SK-N-SH treated with all-trans-retinoic acid at 6 μM for 48 hours (cell line): ENCODE measurements around the gene GPR27.

Experiments
- ATAC-seq: fragments of 200-7000 bp; cut with Tn5 transposase; 3 replicates; pipeline ENCODE4 v1.9.1; 2020; ENCODE audit warnings: mild to moderate bottlenecking, moderate library complexity
- BACH2 ChIP-seq: fragments of 250-450 bp; sonication (Bioruptor Pico); IDR thresholded peaks from 2 replicates; pipeline ENCODE4 v1.9.0; 2021; ENCODE audit warnings: mild to moderate bottlenecking, borderline replicate concordance
- CSDC2 ChIP-seq: fragments of 250-450 bp; sonication (Bioruptor Pico); IDR thresholded peaks from 2 replicates; pipeline ENCODE4 v1.5.0; 2020; ENCODE audit warnings: mild to moderate bottlenecking, moderate library complexity
- GLIS3 ChIP-seq: fragments of 250-450 bp; sonication (Bioruptor Pico); IDR thresholded peaks from 2 replicates; pipeline ENCODE4 v1.5.0; 2020; ENCODE audit warnings: mild to moderate bottlenecking, moderate library complexity
- ISL1 ChIP-seq: fragments of 250-450 bp; sonication (Bioruptor Pico); IDR thresholded peaks from 2 replicates; pipeline ENCODE4 v2.1.2; 2022; ENCODE audit warnings: mild to moderate bottlenecking, moderate library complexity
- OSR1 ChIP-seq: fragments of 250-450 bp; sonication (Bioruptor Pico); IDR thresholded peaks from 2 replicates; pipeline ENCODE4 v1.8.0; 2022; ENCODE audit warnings: moderate library complexity, mild to moderate bottlenecking, inconsistent platforms
- RARB ChIP-seq: fragments of 250-450 bp; sonication (Bioruptor Pico); IDR thresholded peaks from 2 replicates; pipeline ENCODE4 v1.8.0; 2021; ENCODE audit warnings: mild to moderate bottlenecking, moderate library complexity
- TCF4 ChIP-seq: fragments of 250-450 bp; sonication (Bioruptor Pico); IDR thresholded peaks from 2 replicates; pipeline ENCODE4 v1.8.0; 2021; ENCODE audit warnings: mild to moderate bottlenecking, moderate library complexity, borderline replicate concordance
- TOX ChIP-seq: fragments of 250-450 bp; sonication (Bioruptor Pico); IDR thresholded peaks from 2 replicates; pipeline ENCODE4 v1.8.0; 2021; ENCODE audit warnings: mild to moderate bottlenecking, moderate library complexity, borderline replicate concordance
- ZC3H10 ChIP-seq: fragments of 250-450 bp; sonication (Bioruptor Pico); IDR thresholded peaks from 2 replicates; pipeline ENCODE4 v1.5.1; 2021; ENCODE audit warnings: mild to moderate bottlenecking, moderate library complexity
- ZFP3 ChIP-seq: fragments of 250-450 bp; sonication (Bioruptor Pico); IDR thresholded peaks from 2 replicates; pipeline ENCODE4 v1.5.0; 2020; ENCODE audit warnings: mild to moderate bottlenecking, moderate library complexity
- ZFP30 ChIP-seq: fragments of 450-650 bp; formaldehyde crosslinking; IDR thresholded peaks from 2 replicates; pipeline ENCODE4 v1.5.0; 2022; ENCODE audit warnings: mild to moderate bottlenecking, moderate library complexity
- ZNF565 ChIP-seq: fragments of 450-650 bp; formaldehyde crosslinking; conservative IDR thresholded peaks from 2 replicates; pipeline ENCODE4 v1.5.0; 2020; ENCODE audit warnings: low read depth, mild to moderate bottlenecking, moderate library complexity
- ZNF70 ChIP-seq: fragments of 450-650 bp; formaldehyde crosslinking; IDR thresholded peaks from 2 replicates; pipeline ENCODE4 v1.5.0; 2020; ENCODE audit warnings: mild to moderate bottlenecking, moderate library complexity
- ZNF8 ChIP-seq: fragments of 450-650 bp; formaldehyde crosslinking; IDR thresholded peaks from 2 replicates; pipeline ENCODE4 v1.5.0; 2020; ENCODE audit warnings: mild to moderate bottlenecking, moderate library complexity
- TF ChIP-seq, protein P1 (sequence below): fragments of 250-450 bp; sonication (Bioruptor Pico); IDR thresholded peaks from 2 replicates; pipeline ENCODE4 v1.5.1; 2020; ENCODE audit warnings: low read depth, mild to moderate bottlenecking, moderate library complexity
- TF ChIP-seq, protein P2 (sequence below): fragments of 250-450 bp; sonication (Bioruptor Pico); IDR thresholded peaks from 2 replicates; pipeline ENCODE4 v1.8.0; 2020; ENCODE audit warnings: mild to moderate bottlenecking, moderate library complexity, borderline replicate concordance
- TF ChIP-seq, protein P3 (sequence below): fragments of 250-450 bp; sonication (Bioruptor Pico); IDR thresholded peaks from 2 replicates; pipeline ENCODE4 v1.5.0; 2020; ENCODE audit warnings: mild to moderate bottlenecking, moderate library complexity
- TF ChIP-seq, protein P4 (sequence below): fragments of 250-450 bp; sonication (Bioruptor Pico); IDR thresholded peaks from 2 replicates; pipeline ENCODE4 v1.8.0; 2021; ENCODE audit warnings: low read depth, mild to moderate bottlenecking, moderate library complexity, borderline replicate concordance
- TF ChIP-seq, protein P5 (sequence below): fragments of 250-450 bp; sonication (Bioruptor Pico); IDR thresholded peaks from 2 replicates; pipeline ENCODE4 v1.5.1; 2021; ENCODE audit warnings: mild to moderate bottlenecking, moderate library complexity

The GPR27 gene

DNA sequence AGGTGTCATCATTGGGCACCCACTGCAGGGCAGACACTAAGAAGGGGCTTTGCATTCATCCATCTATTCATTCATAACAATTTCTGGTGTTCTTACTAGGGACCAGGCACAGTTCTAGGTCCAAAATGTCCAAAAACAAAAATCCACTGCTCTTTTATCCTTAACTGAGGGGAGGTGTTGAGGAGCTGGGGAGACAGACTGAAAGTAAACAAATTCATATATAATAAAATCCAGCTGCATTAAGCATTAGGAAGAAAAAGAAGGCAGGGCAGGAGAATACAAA lies 29.5 kb upstream of the GPR27 start:
- no peak for ATAC-seq
- TF ChIP-seq, protein P1, sequence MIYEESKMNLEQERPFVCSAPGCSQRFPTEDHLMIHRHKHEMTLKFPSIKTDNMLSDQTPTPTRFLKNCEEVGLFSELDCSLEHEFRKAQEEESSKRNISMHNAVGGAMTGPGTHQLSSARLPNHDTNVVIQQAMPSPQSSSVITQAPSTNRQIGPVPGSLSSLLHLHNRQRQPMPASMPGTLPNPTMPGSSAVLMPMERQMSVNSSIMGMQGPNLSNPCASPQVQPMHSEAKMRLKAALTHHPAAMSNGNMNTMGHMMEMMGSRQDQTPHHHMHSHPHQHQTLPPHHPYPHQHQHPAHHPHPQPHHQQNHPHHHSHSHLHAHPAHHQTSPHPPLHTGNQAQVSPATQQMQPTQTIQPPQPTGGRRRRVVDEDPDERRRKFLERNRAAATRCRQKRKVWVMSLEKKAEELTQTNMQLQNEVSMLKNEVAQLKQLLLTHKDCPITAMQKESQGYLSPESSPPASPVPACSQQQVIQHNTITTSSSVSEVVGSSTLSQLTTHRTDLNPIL (CRISPR knock-in tag): no peak
- no peak for TF ChIP-seq TOX
- TF ChIP-seq ISL1 (CRISPR knock-in tag): no peak
- no peak for TF ChIP-seq ZFP3 (CRISPR knock-in tag)
- TF ChIP-seq, protein P2, sequence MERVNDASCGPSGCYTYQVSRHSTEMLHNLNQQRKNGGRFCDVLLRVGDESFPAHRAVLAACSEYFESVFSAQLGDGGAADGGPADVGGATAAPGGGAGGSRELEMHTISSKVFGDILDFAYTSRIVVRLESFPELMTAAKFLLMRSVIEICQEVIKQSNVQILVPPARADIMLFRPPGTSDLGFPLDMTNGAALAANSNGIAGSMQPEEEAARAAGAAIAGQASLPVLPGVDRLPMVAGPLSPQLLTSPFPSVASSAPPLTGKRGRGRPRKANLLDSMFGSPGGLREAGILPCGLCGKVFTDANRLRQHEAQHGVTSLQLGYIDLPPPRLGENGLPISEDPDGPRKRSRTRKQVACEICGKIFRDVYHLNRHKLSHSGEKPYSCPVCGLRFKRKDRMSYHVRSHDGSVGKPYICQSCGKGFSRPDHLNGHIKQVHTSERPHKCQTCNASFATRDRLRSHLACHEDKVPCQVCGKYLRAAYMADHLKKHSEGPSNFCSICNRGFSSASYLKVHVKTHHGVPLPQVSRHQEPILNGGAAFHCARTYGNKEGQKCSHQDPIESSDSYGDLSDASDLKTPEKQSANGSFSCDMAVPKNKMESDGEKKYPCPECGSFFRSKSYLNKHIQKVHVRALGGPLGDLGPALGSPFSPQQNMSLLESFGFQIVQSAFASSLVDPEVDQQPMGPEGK (CRISPR knock-in tag): no peak
- TF ChIP-seq OSR1 (CRISPR knock-in tag): no peak
- TF ChIP-seq BACH2 (CRISPR knock-in tag): no peak
- TF ChIP-seq, protein P3, sequence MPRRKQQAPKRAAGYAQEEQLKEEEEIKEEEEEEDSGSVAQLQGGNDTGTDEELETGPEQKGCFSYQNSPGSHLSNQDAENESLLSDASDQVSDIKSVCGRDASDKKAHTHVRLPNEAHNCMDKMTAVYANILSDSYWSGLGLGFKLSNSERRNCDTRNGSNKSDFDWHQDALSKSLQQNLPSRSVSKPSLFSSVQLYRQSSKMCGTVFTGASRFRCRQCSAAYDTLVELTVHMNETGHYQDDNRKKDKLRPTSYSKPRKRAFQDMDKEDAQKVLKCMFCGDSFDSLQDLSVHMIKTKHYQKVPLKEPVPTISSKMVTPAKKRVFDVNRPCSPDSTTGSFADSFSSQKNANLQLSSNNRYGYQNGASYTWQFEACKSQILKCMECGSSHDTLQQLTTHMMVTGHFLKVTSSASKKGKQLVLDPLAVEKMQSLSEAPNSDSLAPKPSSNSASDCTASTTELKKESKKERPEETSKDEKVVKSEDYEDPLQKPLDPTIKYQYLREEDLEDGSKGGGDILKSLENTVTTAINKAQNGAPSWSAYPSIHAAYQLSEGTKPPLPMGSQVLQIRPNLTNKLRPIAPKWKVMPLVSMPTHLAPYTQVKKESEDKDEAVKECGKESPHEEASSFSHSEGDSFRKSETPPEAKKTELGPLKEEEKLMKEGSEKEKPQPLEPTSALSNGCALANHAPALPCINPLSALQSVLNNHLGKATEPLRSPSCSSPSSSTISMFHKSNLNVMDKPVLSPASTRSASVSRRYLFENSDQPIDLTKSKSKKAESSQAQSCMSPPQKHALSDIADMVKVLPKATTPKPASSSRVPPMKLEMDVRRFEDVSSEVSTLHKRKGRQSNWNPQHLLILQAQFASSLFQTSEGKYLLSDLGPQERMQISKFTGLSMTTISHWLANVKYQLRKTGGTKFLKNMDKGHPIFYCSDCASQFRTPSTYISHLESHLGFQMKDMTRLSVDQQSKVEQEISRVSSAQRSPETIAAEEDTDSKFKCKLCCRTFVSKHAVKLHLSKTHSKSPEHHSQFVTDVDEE (CRISPR knock-in tag): no peak
- no peak for TF ChIP-seq ZNF8 (CRISPR knock-in tag)
- no peak for TF ChIP-seq TCF4
- TF ChIP-seq, all 23 proteins: peak for 0

DNA sequence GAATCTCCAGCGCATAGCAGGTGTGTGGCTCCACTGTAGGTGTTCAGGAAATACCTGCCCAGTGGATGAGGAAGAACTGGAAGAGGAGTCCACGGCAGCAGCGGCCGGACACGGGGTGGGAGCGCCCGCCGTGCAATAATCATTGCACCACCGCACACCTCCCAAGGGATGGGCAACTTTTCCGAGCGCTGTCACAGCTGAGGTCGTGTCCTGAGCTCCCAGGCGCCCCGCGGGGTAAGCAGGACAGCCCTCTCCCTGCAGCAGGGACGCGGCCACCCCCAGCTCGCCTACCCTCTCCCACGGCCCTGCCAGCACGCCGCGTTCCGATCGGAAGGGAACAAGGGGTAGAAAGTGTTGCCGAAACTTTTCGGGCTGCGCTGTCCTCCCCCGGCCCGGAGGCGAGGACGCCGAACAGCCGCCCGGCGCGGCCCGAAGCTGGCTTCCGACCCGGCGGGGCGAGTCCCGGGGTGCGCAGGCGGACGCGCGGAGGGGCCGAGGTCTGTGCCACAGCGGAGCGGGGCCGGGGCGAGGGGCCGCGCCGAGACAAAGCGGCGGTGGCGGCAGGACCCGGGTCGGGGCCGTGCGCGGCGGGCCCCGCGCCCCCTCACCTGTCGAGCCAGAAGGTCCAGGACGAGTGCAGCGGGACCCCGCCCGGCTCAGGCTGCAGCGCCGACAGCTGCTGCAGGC lies 28.9 kb upstream of the GPR27 start:
- TF ChIP-seq ZNF70 (CRISPR knock-in tag): no peak
- ATAC-seq: peak; percentile 73

DNA sequence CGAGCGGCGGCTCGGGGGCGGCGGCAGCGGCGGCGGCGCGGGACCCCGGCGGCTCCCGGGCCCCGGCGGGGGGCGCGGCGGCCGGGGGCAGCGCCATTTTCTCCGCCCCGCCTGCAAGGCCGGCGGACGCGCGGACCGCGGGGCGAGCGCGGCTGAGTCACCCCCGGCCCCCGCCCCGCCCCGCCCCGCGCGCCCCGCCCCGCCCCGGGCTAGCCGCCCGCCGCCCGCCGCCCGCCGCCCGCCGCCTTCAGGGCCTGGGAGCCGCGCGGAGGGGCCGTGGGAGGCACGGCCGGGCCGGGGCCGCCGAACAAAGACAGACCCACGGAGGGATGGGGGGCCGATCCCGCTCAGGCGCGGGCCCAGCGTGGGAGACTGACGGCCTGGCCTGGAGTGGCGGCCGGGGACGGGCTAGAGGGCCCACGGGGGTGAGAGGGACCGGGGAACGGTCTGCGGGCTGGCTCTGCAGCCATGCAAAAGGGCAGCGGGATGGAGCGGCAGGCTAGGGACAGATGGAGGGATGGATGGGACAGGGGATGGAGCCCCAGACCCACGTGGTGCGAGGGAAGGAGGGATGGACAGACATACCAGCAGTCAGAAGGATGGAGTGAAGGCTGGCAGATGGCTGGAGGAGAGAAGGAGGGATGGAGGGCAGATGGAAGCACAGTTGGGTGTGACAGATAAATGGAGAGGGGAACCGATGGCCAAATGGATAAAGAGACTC lies 28.2 kb upstream of the GPR27 start, which contains the start of gene EIF4E3:
Gene EIF4E3, minus strand, starts transcription at position 132 of the 721 bp plus-strand sequence. Its CDS starts 35 bp downstream, at position 97.
- TF ChIP-seq TCF4 (no peak), ZNF8 (CRISPR knock-in tag) (no peak), CSDC2 (CRISPR knock-in tag) (no peak), BACH2 (CRISPR knock-in tag) (no peak), ZFP30 (CRISPR knock-in tag) (no peak), GLIS3 (CRISPR knock-in tag) (no peak), ZNF565 (CRISPR knock-in tag) (no peak), TOX (no peak)
- TF ChIP-seq, protein P4, sequence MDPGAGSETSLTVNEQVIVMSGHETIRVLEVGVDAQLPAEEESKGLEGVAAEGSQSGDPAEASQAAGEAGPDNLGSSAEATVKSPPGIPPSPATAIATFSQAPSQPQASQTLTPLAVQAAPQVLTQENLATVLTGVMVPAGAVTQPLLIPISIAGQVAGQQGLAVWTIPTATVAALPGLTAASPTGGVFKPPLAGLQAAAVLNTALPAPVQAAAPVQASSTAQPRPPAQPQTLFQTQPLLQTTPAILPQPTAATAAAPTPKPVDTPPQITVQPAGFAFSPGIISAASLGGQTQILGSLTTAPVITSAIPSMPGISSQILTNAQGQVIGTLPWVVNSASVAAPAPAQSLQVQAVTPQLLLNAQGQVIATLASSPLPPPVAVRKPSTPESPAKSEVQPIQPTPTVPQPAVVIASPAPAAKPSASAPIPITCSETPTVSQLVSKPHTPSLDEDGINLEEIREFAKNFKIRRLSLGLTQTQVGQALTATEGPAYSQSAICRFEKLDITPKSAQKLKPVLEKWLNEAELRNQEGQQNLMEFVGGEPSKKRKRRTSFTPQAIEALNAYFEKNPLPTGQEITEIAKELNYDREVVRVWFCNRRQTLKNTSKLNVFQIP: no peak
- ATAC-seq: peak; percentile 47

DNA sequence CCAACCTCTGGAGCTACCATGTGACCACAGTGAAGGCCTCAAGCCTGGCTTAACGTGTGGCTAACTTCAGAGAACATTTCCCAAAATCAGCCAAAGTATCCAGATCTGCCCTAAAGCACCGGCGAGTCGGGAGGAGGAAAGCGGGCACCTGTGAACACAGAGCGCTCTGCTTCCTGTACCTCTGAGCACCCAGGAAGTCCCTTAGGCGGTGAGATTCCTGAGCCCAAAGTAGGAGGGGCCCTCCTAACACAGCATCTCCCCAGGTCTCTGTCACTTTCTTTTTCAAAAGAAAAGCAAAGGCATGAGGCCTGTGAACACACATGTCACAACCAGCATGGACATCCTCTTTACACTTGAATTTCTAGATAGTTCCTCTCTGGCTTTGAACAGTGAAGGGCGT lies 27.5 kb upstream of the GPR27 start:
- no peak for ATAC-seq
- TF ChIP-seq, protein P2 (CRISPR knock-in tag): no peak
- no peak for TF ChIP-seq ZC3H10 (CRISPR knock-in tag)
- TF ChIP-seq, protein P5, sequence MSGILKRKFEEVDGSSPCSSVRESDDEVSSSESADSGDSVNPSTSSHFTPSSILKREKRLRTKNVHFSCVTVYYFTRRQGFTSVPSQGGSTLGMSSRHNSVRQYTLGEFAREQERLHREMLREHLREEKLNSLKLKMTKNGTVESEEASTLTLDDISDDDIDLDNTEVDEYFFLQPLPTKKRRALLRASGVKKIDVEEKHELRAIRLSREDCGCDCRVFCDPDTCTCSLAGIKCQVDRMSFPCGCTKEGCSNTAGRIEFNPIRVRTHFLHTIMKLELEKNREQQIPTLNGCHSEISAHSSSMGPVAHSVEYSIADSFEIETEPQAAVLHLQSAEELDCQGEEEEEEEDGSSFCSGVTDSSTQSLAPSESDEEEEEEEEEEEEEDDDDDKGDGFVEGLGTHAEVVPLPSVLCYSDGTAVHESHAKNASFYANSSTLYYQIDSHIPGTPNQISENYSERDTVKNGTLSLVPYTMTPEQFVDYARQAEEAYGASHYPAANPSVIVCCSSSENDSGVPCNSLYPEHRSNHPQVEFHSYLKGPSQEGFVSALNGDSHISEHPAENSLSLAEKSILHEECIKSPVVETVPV (CRISPR knock-in tag): no peak
- TF ChIP-seq ZFP3 (CRISPR knock-in tag): no peak
- no peak for TF ChIP-seq RARB (CRISPR knock-in tag)
- no peak for TF ChIP-seq ZNF70 (CRISPR knock-in tag)
- TF ChIP-seq, all 23 proteins: peak for 0
